Activated B cell treated with CpG ODN at 0.5 μM for 24 hours (primary cell): ENCODE results near the gene NFYC. TPM values are rescaled to one million over a fixed set of nuclear protein-coding genes. Genes with fewer than 3 reads are reported as not detected.
A peak's percentile ranks its signal among the peaks of the same experiment; 100 is the strongest.

Source experiments
- ATAC-seq: fragments of 200-7000 bp; cut with Tn5 transposase; one replicate; pipeline ENCODE4 v1.10.0; 2021; ENCODE audit warnings: low read depth, mild to moderate bottlenecking, moderate library complexity
- CTCF ChIA-PET: fragments of 350-600 bp; sonication (Branson Sonifier 250); formaldehyde crosslinking; loops from one replicate; lab custom pipeline; 2021; ENCODE audit warnings: antibody characterized with exemption; lab: Charles Lee
- POLR2A ChIA-PET: fragments of 350-600 bp; sonication (Branson Sonifier 250); formaldehyde crosslinking; loops from one replicate; lab custom pipeline; 2021; ENCODE audit warnings: antibody characterized with exemption; lab: Charles Lee
- DNase-seq: peaks from one replicate; pipeline ENCODE4 v3.0.0; 2022
- H3K27ac Mint-ChIP-seq: one replicate; pipeline ENCODE4 v1.8.0; 2020; ENCODE audit warnings: mixed read lengths
- H3K27me3 Mint-ChIP-seq: one replicate; pipeline ENCODE4 v1.8.0; 2021; ENCODE audit warnings: mixed read lengths
- H3K36me3 Mint-ChIP-seq: one replicate; pipeline ENCODE4 v1.8.0; 2021; ENCODE audit warnings: low read depth, mixed read lengths
- H3K4me1 Mint-ChIP-seq: one replicate; pipeline ENCODE4 v1.8.0; 2021; ENCODE audit warnings: mixed read lengths
- H3K4me3 Mint-ChIP-seq: one replicate; pipeline ENCODE4 v1.8.0; 2020; ENCODE audit warnings: mild to moderate bottlenecking, mixed read lengths
- H3K9me3 Mint-ChIP-seq: one replicate; pipeline ENCODE4 v1.8.0; 2020; ENCODE audit warnings: mixed read lengths
- CTCF ChIP-seq: fragments of 200-600 bp; IDR thresholded peaks from one replicate; pipeline ENCODE4 v1.8.0; 2022; ENCODE audit warnings: antibody characterized with exemption, mild to moderate bottlenecking
- intact Hi-C: fragments of 100-400 bp; cut with micrococcal nuclease; formaldehyde crosslinking; loops from one replicate; pipeline ENCODE4 v1.15.1; 2024
- total RNA-seq: library from RNA; stranded (reverse); gene quantifications from 2 replicates; pipeline ENCODE4 v1.2.3, GENCODE V29; 2022

Gene NFYC
- total RNA-seq, 1 donor from 2014 or later, result 76.0 TPM

GRCh38 chr1:40802742-40803113, 111.2 kb downstream of the NFYC start:
- no peak for ATAC-seq
- intact Hi-C loops, result loop anchor here (1.0 to 5.0 kb wide), 4 partner anchors 16 to 110 kb away; partner anchors contain the start of genes CITED4 and NFYC
- H3K4me1 Mint-ChIP-seq, result peaks cover 31% of the 10 kb centered on the region
- peak overlapping the region; percentile 68 for H3K27ac Mint-ChIP-seq
- DNase-seq, result no peak
- TF ChIP-seq CTCF, result no peak
- H3K36me3 Mint-ChIP-seq, result no peaks in the 10 kb centered on the region
- no peaks in the 10 kb centered on the region for H3K27me3 Mint-ChIP-seq
- no peaks in the 10 kb centered on the region for H3K9me3 Mint-ChIP-seq
- POLR2A ChIA-PET, result interaction anchor here (1.4 kb wide), 1 partner anchor 111 kb away, joined by 8 read pairs; the partner anchor contains the start of gene NFYC
- CTCF ChIA-PET, result interaction anchor here (0.6 kb wide), 1 partner anchor 135 kb away, joined by 8 read pairs; no protein-coding TSS in a partner anchor
- peak overlapping the region; percentile 71 for H3K4me3 Mint-ChIP-seq

- Mint-ChIP-seq H3K4me3 (no peak overlapping the region), H3K36me3 (no peaks in the 10 kb centered on the region), H3K27ac (peak overlapping the region; percentile 74), H3K9me3 (no peaks in the 10 kb centered on the region), H3K4me1 (peaks cover 33% of the 10 kb centered on the region), H3K27me3 (no peaks in the 10 kb centered on the region)
- POLR2A ChIA-PET, result interaction anchor here (0.6 to 1.4 kb wide), 2 partner anchors 112 to 523 kb away, joined by 5 to 8 read pairs; partner anchors contain the start of gene NFYC
- DNase-seq (no peak), ATAC-seq (no peak)
- CTCF ChIA-PET, result no interaction called here
- TF ChIP-seq CTCF, result no peak
- intact Hi-C loops, result loop anchor here (2.0 to 5.0 kb wide), 2 partner anchors 95 to 111 kb away; partner anchors contain the start of gene NFYC
Observed at GRCh38 chr1:40803447-40803846, 111.9 kb downstream of the NFYC start.

- intact Hi-C loops, result loop anchor here (2.0 to 5.0 kb wide), 2 partner anchors 95 to 112 kb away; partner anchors contain the start of gene NFYC
- H3K36me3 Mint-ChIP-seq, result no peaks in the 10 kb centered on the region
- DNase-seq (no peak), ATAC-seq (no peak)
- H3K27ac Mint-ChIP-seq, result peak overlapping the region; percentile 68
- no peak for TF ChIP-seq CTCF
- no peak overlapping the region for H3K4me3 Mint-ChIP-seq
- H3K9me3 Mint-ChIP-seq, result no peaks in the 10 kb centered on the region
- ChIA-PET POLR2A (interaction anchor here (0.6 to 1.7 kb wide), 4 partner anchors 12 to 1065 kb away, joined by 3 to 6 read pairs (median 5); partner anchors contain the start of gene PPIE), CTCF (no interaction called here)
- H3K4me1 Mint-ChIP-seq, result peaks cover 37% of the 10 kb centered on the region
- H3K27me3 Mint-ChIP-seq, result no peaks in the 10 kb centered on the region
Observed at GRCh38 chr1:40803902-40804301, 112.4 kb downstream of the NFYC start.

GRCh38 chr1:40806240-40806639, 114.7 kb downstream of the NFYC start:
- Mint-ChIP-seq H3K4me1 (peaks cover 48% of the 10 kb centered on the region), H3K27ac (no peak overlapping the region), H3K27me3 (no peaks in the 10 kb centered on the region), H3K36me3 (no peaks in the 10 kb centered on the region), H3K4me3 (no peak overlapping the region), H3K9me3 (no peaks in the 10 kb centered on the region)
- ATAC-seq (no peak), DNase-seq (no peak)
- ChIA-PET POLR2A (no interaction called here), CTCF (interaction anchor here (1.1 kb wide), 1 partner anchor 44 kb away, joined by 3 read pairs; no protein-coding TSS in a partner anchor)
- intact Hi-C loops, result loop anchor here (5.0 kb wide), 1 partner anchor 34 kb away; no protein-coding TSS in a partner anchor
- no peak for TF ChIP-seq CTCF

- no peaks in the 10 kb centered on the region for H3K9me3 Mint-ChIP-seq
- ChIA-PET CTCF (interaction anchor here (1.1 kb wide), 2 partner anchors 33 to 43 kb away, joined by 3 read pairs; no protein-coding TSS in a partner anchor), POLR2A (no interaction called here)
- peaks cover 40% of the 10 kb centered on the region for H3K4me1 Mint-ChIP-seq
- no peak for TF ChIP-seq CTCF
- intact Hi-C loops, result loop anchor here (5.0 kb wide), 1 partner anchor 35 kb away; no protein-coding TSS in a partner anchor
- H3K27ac Mint-ChIP-seq, result no peak overlapping the region
- H3K36me3 Mint-ChIP-seq, result no peaks in the 10 kb centered on the region
- DNase-seq (no peak), ATAC-seq (no peak)
- H3K4me3 Mint-ChIP-seq, result no peak overlapping the region
- no peaks in the 10 kb centered on the region for H3K27me3 Mint-ChIP-seq
Observed at GRCh38 chr1:40806731-40807695, 115.5 kb downstream of the NFYC start.
